Measurements from ENCODE around the gene ATP11A. TPM values are rescaled to one million over a fixed set of nuclear protein-coding genes. Genes with fewer than 3 reads are reported as not detected.
"Not testable (repeated sequence)": the region's sequence is repeated elsewhere in the genome, so short reads cannot be mapped to it uniquely, and the experiment has no call there.

ATP11A gene
- total RNA-seq, 1 donor from 2014 or later: 109 TPM

GRCh38 chr13:112679381-112679780, 10.5 kb upstream of the ATP11A start:
- peaks cover 9% of the 10 kb centered on the region for H3K4me1 Mint-ChIP-seq (ENCODE audit: low read depth)
- H3K4me3 Mint-ChIP-seq (ENCODE audit: low read depth): no peak overlapping the region
- no peaks in the 10 kb centered on the region for H3K36me3 Mint-ChIP-seq (ENCODE audit: insufficient read depth)
- H3K27ac Mint-ChIP-seq: no peak overlapping the region
- H3K27me3 Mint-ChIP-seq: peaks cover 11% of the 10 kb centered on the region
- H3K9me3 Mint-ChIP-seq (ENCODE audit: low read depth): no peaks in the 10 kb centered on the region
- TF ChIP-seq CTCF (IDR thresholded peaks at IDR 0.05; ENCODE audit: unreplicated experiment): no peak
- no peak for DNase-seq (ENCODE audit: low spot score, unreplicated experiment)

- Mint-ChIP-seq H3K36me3 (ENCODE audit: insufficient read depth) (no peaks in the 10 kb centered on the region), H3K27me3 (peaks cover 11% of the 10 kb centered on the region), H3K9me3 (ENCODE audit: low read depth) (no peaks in the 10 kb centered on the region), H3K27ac (no peak overlapping the region), H3K4me1 (ENCODE audit: low read depth) (peaks cover 6% of the 10 kb centered on the region), H3K4me3 (ENCODE audit: low read depth) (no peak overlapping the region)
- DNase-seq (ENCODE audit: low spot score, unreplicated experiment): no peak
- no peak for TF ChIP-seq CTCF (IDR thresholded peaks at IDR 0.05; ENCODE audit: unreplicated experiment)
Observed at GRCh38 chr13:112679932-112680677, 9.7 kb upstream of the ATP11A start.

GRCh38 chr13:112680741-112681360, 9.0 kb upstream of the ATP11A start:
- H3K9me3 Mint-ChIP-seq (ENCODE audit: low read depth): no peaks in the 10 kb centered on the region
- no peak overlapping the region for H3K4me3 Mint-ChIP-seq (ENCODE audit: low read depth)
- no peak overlapping the region for H3K27ac Mint-ChIP-seq
- no peak for TF ChIP-seq CTCF (IDR thresholded peaks at IDR 0.05; ENCODE audit: unreplicated experiment)
- no peaks in the 10 kb centered on the region for H3K36me3 Mint-ChIP-seq (ENCODE audit: insufficient read depth)
- peaks cover 3% of the 10 kb centered on the region for H3K4me1 Mint-ChIP-seq (ENCODE audit: low read depth)
- peaks cover 9% of the 10 kb centered on the region for H3K27me3 Mint-ChIP-seq
- no peak for DNase-seq (ENCODE audit: low spot score, unreplicated experiment)

GRCh38 chr13:112683581-112683980, 6.3 kb upstream of the ATP11A start:
- DNase-seq (ENCODE audit: low spot score, unreplicated experiment): no peak
- H3K36me3 Mint-ChIP-seq (ENCODE audit: insufficient read depth): no peaks in the 10 kb centered on the region
- H3K4me1 Mint-ChIP-seq (ENCODE audit: low read depth): peaks cover 5% of the 10 kb centered on the region
- H3K4me3 Mint-ChIP-seq (ENCODE audit: low read depth): no peak overlapping the region
- H3K9me3 Mint-ChIP-seq (ENCODE audit: low read depth): no peaks in the 10 kb centered on the region
- no peak for TF ChIP-seq CTCF (IDR thresholded peaks at IDR 0.05; ENCODE audit: unreplicated experiment)
- H3K27me3 Mint-ChIP-seq: peaks cover 2% of the 10 kb centered on the region
- no peak overlapping the region for H3K27ac Mint-ChIP-seq

- Mint-ChIP-seq H3K27ac (no peak overlapping the region), H3K27me3 (peaks cover 2% of the 10 kb centered on the region), H3K4me3 (ENCODE audit: low read depth) (no peak overlapping the region), H3K9me3 (ENCODE audit: low read depth) (no peaks in the 10 kb centered on the region), H3K36me3 (ENCODE audit: insufficient read depth) (no peaks in the 10 kb centered on the region), H3K4me1 (ENCODE audit: low read depth) (peaks cover 10% of the 10 kb centered on the region)
- TF ChIP-seq CTCF (IDR thresholded peaks at IDR 0.05; ENCODE audit: unreplicated experiment): no peak
- DNase-seq (ENCODE audit: low spot score, unreplicated experiment): peak; percentile 3
Observed at GRCh38 chr13:112684071-112684845, 5.6 kb upstream of the ATP11A start.

- DNase-seq (ENCODE audit: low spot score, unreplicated experiment): peak; percentile 2
- not testable (repeated sequence) for H3K4me3 Mint-ChIP-seq (ENCODE audit: low read depth)
- peak overlapping the region; percentile 63 for H3K27ac Mint-ChIP-seq
Observed at GRCh38 chr13:112685189-112685805, 4.5 kb upstream of the ATP11A start.

More at GRCh38 chr13:112685189-112685805, 4.5 kb upstream of the ATP11A start:
- H3K36me3 Mint-ChIP-seq (ENCODE audit: insufficient read depth); H3K9me3 Mint-ChIP-seq (ENCODE audit: low read depth); H3K4me1 Mint-ChIP-seq (ENCODE audit: low read depth); H3K27me3 Mint-ChIP-seq: not testable (repeated sequence)
